GM12878 (cell line): ENCODE results near the gene C1orf210. TPM values are rescaled to one million over a fixed set of nuclear protein-coding genes. Genes with fewer than 3 reads are reported as not detected.

Experiments used
- ATAC-seq: fragments of 200-7000 bp; cut with Tn5 transposase; 3 replicates; pipeline ENCODE4 v1.9.1; 2020; ENCODE audit warnings: mild to moderate bottlenecking, moderate library complexity
- BruUV-seq: library from RNA; stranded (reverse); fragments of 400-500 nt; replicated peaks from 2 replicates; lab custom pipeline; 2021; lab: Mats Ljungman, UMichigan
- CTCF ChIA-PET: fragments of 300-600 bp; sonication (Branson Sonifier 250); formaldehyde crosslinking; extraction: SDS; loops from one replicate; lab custom pipeline; 2021; ENCODE audit warnings: inconsistent platforms; lab: Yijun Ruan, JAX
- POLR2A ChIA-PET: fragments of 350-600 bp; formaldehyde crosslinking; extraction: SDS; loops from one replicate; lab custom pipeline; 2021; ENCODE audit warnings: inconsistent platforms; lab: Charles Lee
- RAD21 ChIA-PET: fragments of 300-600 bp; sonication (Branson Sonifier 250); formaldehyde crosslinking; loops from one replicate; lab custom pipeline; 2023; ENCODE audit warnings: antibody characterized with exemption; ENCODE audit not compliant: unreplicated experiment; lab: Charles Lee
- SMC1A ChIA-PET: fragments of 300-600 bp; sonication (Branson Sonifier 250); formaldehyde crosslinking; loops from one replicate; lab custom pipeline; 2023; ENCODE audit not compliant: unreplicated experiment, uncharacterized antibody; lab: Charles Lee
- DNase-seq: peaks from one replicate; pipeline ENCODE4 v3.0.0-alpha.2; 2011; ENCODE audit warnings: low read depth, low spot score
- FAIRE-seq: peaks from 3 replicates; lab custom pipeline; 2011; peaks lifted over from hg19 to GRCh38; lab: Jason Lieb, UNC
- H2AFZ ChIP-seq: 2 replicates; pipeline ENCODE4 v1.6.0; 2011; ENCODE audit warnings: low read depth, low read length, control low read depth; ENCODE audit not compliant: control insufficient read depth
- H3K27ac ChIP-seq: 2 replicates; pipeline ENCODE4 v1.5.1; 2011; ENCODE audit warnings: control low read depth; ENCODE audit not compliant: control insufficient read depth, insufficient read depth
- H3K27me3 ChIP-seq, 2 experiments: replicated peaks in 1 of 2; 2 replicates each; pipeline versions ENCODE4 v1.6.0 to v1.6.1; 2011; ENCODE audit warnings: low read length in 1 of 2; ENCODE audit not compliant: control insufficient read depth in 2 of 2, insufficient read depth in 2 of 2
- H3K36me3 ChIP-seq, 2 experiments: 2 replicates each; pipeline ENCODE4 v1.5.1; 2011; ENCODE audit warnings: low read length in 1 of 2; ENCODE audit not compliant: control insufficient read depth in 2 of 2, insufficient read depth in 2 of 2
- H3K4me1 ChIP-seq: 2 replicates; pipeline ENCODE4 v1.6.1; 2011; ENCODE audit warnings: mild to moderate bottlenecking, low read length, moderate library complexity, mixed read lengths; ENCODE audit not compliant: control insufficient read depth, insufficient read depth
- H3K4me2 ChIP-seq: 2 replicates; pipeline ENCODE4 v1.6.0; 2011; ENCODE audit warnings: control low read depth; ENCODE audit not compliant: control insufficient read depth, insufficient read depth
- H3K4me3 ChIP-seq: fragments of 200-600 bp; sonication (generic); 2 replicates; pipeline ENCODE4 v1.5.1; 2016
- H3K79me2 ChIP-seq: 2 replicates; pipeline ENCODE4 v1.6.0; 2011; ENCODE audit warnings: low read length; ENCODE audit not compliant: control insufficient read depth, insufficient read depth
- H3K9ac ChIP-seq: 2 replicates; pipeline ENCODE4 v1.8.0; 2011; ENCODE audit warnings: low read length, control low read depth, mixed read lengths; ENCODE audit not compliant: control insufficient read depth, insufficient read depth
- H3K9me3 ChIP-seq: replicated peaks from 3 replicates; pipeline ENCODE4 v1.5.1; 2011; ENCODE audit warnings: mild to moderate bottlenecking, low read length; ENCODE audit not compliant: control insufficient read depth, insufficient read depth
- H4K20me1 ChIP-seq: 2 replicates; pipeline ENCODE4 v1.6.0; 2011; ENCODE audit not compliant: control insufficient read depth, insufficient read depth
- ATF7 ChIP-seq: fragments of 450-650 bp; IDR thresholded peaks from 2 replicates; pipeline ENCODE4 v1.6.1; 2016; ENCODE audit warnings: low read depth, mild to moderate bottlenecking
- CHD1 ChIP-seq: IDR thresholded peaks from 2 replicates; pipeline ENCODE4 v1.6.1; 2012; ENCODE audit warnings: low read depth, low read length, improper control_type of control experiment
- CHD4 ChIP-seq: fragments of 200-600 bp; sonication (generic); IDR thresholded peaks from 2 replicates; pipeline ENCODE4 v1.6.1; 2016; ENCODE audit warnings: mild to moderate bottlenecking
- EP300 ChIP-seq, 2 experiments: fragments of 150-350 bp in 1 of 2; IDR thresholded peaks; 2 replicates each; pipeline ENCODE4 v1.6.1; 2011 to 2012; ENCODE audit warnings: low read depth in 2 of 2, low read length in 2 of 2, borderline replicate concordance in 1 of 2, improper control_type of control experiment in 1 of 2, inconsistent platforms in 1 of 2; ENCODE audit not compliant: control insufficient read depth in 1 of 2
- ETV6 ChIP-seq, 2 experiments: fragments of 450-650 bp in 1 of 2; IDR thresholded peaks in 1 of 2; conservative IDR thresholded peaks in 1 of 2; 2 replicates each; pipeline ENCODE4 v1.6.1; 2014; ENCODE audit warnings: antibody characterized with exemption in 1 of 2, borderline replicate concordance in 1 of 2, low read depth in 1 of 2, mild to moderate bottlenecking in 1 of 2, moderate library complexity in 1 of 2
- NRF1 ChIP-seq: conservative IDR thresholded peaks from 2 replicates; pipeline ENCODE4 v1.6.1; 2011; ENCODE audit warnings: mild to moderate bottlenecking, low read depth, low read length, improper control_type of control experiment
- PML ChIP-seq: IDR thresholded peaks from 2 replicates; pipeline ENCODE4 v1.6.1; 2012; ENCODE audit warnings: low read length, inconsistent platforms
- RUNX3 ChIP-seq: IDR thresholded peaks from 2 replicates; pipeline ENCODE4 v1.6.1; 2012; ENCODE audit warnings: low read length, inconsistent platforms
- TARDBP ChIP-seq: IDR thresholded peaks from 2 replicates; pipeline ENCODE4 v1.6.1; 2016; ENCODE audit warnings: borderline replicate concordance
- ZNF274 ChIP-seq: IDR thresholded peaks from one replicate; pipeline ENCODE4 v1.8.0; 2011; ENCODE audit not compliant: insufficient read length, insufficient read depth
- WGBS: methylation state at CpG from one replicate; pipeline ENCODE4 v1.1.6; 2016; ENCODE audit warnings: low lambda C conversion rate; ENCODE audit not compliant: insufficient replicate concordance, insufficient coverage; ENCODE audit errors: missing lambda C conversion rate; 5-methylcytosine and 5-hydroxymethylcytosine counted together
- in situ Hi-C: fragments of 300-500 bp; cut with MboI; formaldehyde crosslinking; loops from 9 replicates; pipeline ENCODE4 v1.14.3; 2018; ENCODE audit warnings: mixed read lengths
- intact Hi-C: fragments of 100-400 bp; cut with micrococcal nuclease; formaldehyde crosslinking; loops from one replicate; pipeline ENCODE4 v1.14.2; 2022; ENCODE audit not compliant: unreplicated experiment
- polyA plus RNA-seq, 11 experiments: library from polyadenylated mRNA; depleted of rRNA in 4 of 11; unstranded in 6 of 11; stranded (reverse) in 5 of 11; fragments of >200 nt; fragmentation: Nextera tagmentation in 4 of 11; fragmentation: Illumina TruSeq in 1 of 11; extraction: Ambion mirVana in 4 of 11; extraction: Trizol in 1 of 11; gene quantifications; 1 replicate in 1 of 11; 2 replicates in 10 of 11; pipeline versions ENCODE4 v1.2.1 to v1.2.3, GENCODE V29; 2011 to 2016; ENCODE audit warnings: inconsistent platforms in 2 of 11, missing spikeins in 2 of 11, low read depth in 1 of 11
- total RNA-seq, 4 experiments: library from RNA; depleted of rRNA in 3 of 4; stranded (reverse); fragments of >200 nt in 3 of 4; fragmentation: Illumina TruSeq in 1 of 4; extraction: Trizol in 1 of 4; gene quantifications; 2 replicates each; pipeline versions ENCODE4 v1.2.1 to v1.2.3, GENCODE V29; 2013 to 2021
- TF ChIP-seq, protein P1 (sequence below): fragments of 450-650 bp; IDR thresholded peaks from 2 replicates; pipeline ENCODE4 v1.6.1; 2018; ENCODE audit warnings: mild to moderate bottlenecking, low read depth, moderate library complexity; ENCODE audit not compliant: partially characterized antibody
- TF ChIP-seq, protein P2 (sequence below): IDR thresholded peaks from 2 replicates; pipeline ENCODE4 v1.6.1; 2012; ENCODE audit warnings: low read depth, low read length, improper control_type of control experiment
- TF ChIP-seq, protein P3 (sequence below): fragments of 450-650 bp; formaldehyde crosslinking; IDR thresholded peaks from 2 replicates; pipeline ENCODE4 v1.4.0; 2020; ENCODE audit warnings: mild to moderate bottlenecking, moderate library complexity
- TF ChIP-seq, protein P4 (sequence below): fragments of 450-650 bp; IDR thresholded peaks from 2 replicates; pipeline ENCODE4 v1.6.1; 2017; ENCODE audit warnings: mild to moderate bottlenecking

Gene C1orf210
- total and polyA plus RNA-seq, 10 of the 15 experiments (the other 5 are each of a cell fraction or from before 2014, with no cell fraction given), result 0.07 TPM; not detected in 9

DNA sequence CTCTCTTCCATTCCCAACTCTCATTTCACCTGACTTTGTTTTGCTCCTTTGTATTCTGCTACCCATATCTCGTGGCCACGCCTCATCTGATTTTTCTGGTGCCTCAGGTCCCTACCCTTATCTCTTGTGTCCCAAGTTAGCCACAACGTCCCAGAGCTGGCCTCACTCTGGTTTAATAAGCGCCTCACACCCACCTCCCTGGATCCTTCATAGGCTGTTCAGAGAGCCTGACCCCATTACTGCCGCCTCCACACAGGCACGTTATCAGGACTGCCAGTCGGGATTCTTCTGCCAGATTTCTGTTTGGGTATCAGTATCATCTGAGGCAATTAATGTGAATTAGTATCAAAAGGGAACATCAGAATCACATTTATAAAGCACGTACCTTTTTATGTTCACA, 50.3 kb downstream of the C1orf210 start:
- Histone ChIP-seq H4K20me1 (no peaks in the 10 kb centered on the region), H2AFZ (no peak overlapping the region), H3K4me1 (peaks cover 19% of the 10 kb centered on the region), H3K4me3 (no peak overlapping the region), H3K9ac (no peak overlapping the region), H3K79me2 (no peaks in the 10 kb centered on the region), H3K4me2 (no peak overlapping the region), H3K36me3 (peaks cover 2 to 3% of the 10 kb centered on the region in 2 experiments; a peak in 2 of 4 replicates), H3K9me3 (no peaks in the 10 kb centered on the region), H3K27me3 (no peaks in the 10 kb centered on the region), H3K27ac (no peak overlapping the region)
- intact Hi-C loops, result loop anchor here (5.0 kb wide), 1 partner anchor 527 kb away; no protein-coding TSS in a partner anchor
- TF ChIP-seq, protein P1, sequence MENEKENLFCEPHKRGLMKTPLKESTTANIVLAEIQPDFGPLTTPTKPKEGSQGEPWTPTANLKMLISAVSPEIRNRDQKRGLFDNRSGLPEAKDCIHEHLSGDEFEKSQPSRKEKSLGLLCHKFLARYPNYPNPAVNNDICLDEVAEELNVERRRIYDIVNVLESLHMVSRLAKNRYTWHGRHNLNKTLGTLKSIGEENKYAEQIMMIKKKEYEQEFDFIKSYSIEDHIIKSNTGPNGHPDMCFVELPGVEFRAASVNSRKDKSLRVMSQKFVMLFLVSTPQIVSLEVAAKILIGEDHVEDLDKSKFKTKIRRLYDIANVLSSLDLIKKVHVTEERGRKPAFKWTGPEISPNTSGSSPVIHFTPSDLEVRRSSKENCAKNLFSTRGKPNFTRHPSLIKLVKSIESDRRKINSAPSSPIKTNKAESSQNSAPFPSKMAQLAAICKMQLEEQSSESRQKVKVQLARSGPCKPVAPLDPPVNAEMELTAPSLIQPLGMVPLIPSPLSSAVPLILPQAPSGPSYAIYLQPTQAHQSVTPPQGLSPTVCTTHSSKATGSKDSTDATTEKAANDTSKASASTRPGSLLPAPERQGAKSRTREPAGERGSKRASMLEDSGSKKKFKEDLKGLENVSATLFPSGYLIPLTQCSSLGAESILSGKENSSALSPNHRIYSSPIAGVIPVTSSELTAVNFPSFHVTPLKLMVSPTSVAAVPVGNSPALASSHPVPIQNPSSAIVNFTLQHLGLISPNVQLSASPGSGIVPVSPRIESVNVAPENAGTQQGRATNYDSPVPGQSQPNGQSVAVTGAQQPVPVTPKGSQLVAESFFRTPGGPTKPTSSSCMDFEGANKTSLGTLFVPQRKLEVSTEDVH, result no peak
- TF ChIP-seq ATF7 (no peak), TARDBP (no peak), CHD4 (no peak), PML (no peak), ETV6 (conservative IDR thresholded peaks at IDR 0.05 in 1 of 2, IDR thresholded peaks at IDR 0.05 in 1 of 2; ENCODE audit: borderline replicate concordance in 1 of 2, low read depth in 1 of 2) (no peak), CHD1 (no peak), NRF1 (no peak), EP300 (IDR thresholded peaks at IDR 0.05; ENCODE audit: borderline replicate concordance in 1 of 2, control insufficient read depth in 1 of 2, low read depth in 2 of 2, low read length in 2 of 2) (no peak), RUNX3 (no peak), ZNF274 (no peak)
- TF ChIP-seq, protein P2, sequence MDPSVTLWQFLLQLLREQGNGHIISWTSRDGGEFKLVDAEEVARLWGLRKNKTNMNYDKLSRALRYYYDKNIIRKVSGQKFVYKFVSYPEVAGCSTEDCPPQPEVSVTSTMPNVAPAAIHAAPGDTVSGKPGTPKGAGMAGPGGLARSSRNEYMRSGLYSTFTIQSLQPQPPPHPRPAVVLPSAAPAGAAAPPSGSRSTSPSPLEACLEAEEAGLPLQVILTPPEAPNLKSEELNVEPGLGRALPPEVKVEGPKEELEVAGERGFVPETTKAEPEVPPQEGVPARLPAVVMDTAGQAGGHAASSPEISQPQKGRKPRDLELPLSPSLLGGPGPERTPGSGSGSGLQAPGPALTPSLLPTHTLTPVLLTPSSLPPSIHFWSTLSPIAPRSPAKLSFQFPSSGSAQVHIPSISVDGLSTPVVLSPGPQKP, result no peak
- TF ChIP-seq, protein P3, sequence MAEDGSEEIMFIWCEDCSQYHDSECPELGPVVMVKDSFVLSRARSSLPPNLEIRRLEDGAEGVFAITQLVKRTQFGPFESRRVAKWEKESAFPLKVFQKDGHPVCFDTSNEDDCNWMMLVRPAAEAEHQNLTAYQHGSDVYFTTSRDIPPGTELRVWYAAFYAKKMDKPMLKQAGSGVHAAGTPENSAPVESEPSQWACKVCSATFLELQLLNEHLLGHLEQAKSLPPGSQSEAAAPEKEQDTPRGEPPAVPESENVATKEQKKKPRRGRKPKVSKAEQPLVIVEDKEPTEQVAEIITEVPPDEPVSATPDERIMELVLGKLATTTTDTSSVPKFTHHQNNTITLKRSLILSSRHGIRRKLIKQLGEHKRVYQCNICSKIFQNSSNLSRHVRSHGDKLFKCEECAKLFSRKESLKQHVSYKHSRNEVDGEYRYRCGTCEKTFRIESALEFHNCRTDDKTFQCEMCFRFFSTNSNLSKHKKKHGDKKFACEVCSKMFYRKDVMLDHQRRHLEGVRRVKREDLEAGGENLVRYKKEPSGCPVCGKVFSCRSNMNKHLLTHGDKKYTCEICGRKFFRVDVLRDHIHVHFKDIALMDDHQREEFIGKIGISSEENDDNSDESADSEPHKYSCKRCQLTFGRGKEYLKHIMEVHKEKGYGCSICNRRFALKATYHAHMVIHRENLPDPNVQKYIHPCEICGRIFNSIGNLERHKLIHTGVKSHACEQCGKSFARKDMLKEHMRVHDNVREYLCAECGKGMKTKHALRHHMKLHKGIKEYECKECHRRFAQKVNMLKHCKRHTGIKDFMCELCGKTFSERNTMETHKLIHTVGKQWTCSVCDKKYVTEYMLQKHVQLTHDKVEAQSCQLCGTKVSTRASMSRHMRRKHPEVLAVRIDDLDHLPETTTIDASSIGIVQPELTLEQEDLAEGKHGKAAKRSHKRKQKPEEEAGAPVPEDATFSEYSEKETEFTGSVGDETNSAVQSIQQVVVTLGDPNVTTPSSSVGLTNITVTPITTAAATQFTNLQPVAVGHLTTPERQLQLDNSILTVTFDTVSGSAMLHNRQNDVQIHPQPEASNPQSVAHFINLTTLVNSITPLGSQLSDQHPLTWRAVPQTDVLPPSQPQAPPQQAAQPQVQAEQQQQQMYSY, result no peak
- TF ChIP-seq, protein P4, sequence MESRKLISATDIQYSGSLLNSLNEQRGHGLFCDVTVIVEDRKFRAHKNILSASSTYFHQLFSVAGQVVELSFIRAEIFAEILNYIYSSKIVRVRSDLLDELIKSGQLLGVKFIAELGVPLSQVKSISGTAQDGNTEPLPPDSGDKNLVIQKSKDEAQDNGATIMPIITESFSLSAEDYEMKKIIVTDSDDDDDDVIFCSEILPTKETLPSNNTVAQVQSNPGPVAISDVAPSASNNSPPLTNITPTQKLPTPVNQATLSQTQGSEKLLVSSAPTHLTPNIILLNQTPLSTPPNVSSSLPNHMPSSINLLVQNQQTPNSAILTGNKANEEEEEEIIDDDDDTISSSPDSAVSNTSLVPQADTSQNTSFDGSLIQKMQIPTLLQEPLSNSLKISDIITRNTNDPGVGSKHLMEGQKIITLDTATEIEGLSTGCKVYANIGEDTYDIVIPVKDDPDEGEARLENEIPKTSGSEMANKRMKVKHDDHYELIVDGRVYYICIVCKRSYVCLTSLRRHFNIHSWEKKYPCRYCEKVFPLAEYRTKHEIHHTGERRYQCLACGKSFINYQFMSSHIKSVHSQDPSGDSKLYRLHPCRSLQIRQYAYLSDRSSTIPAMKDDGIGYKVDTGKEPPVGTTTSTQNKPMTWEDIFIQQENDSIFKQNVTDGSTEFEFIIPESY, result no peak
- 84% methylated on average over 8 of the region's 8 CpGs for WGBS
- in situ Hi-C loops, result no loop called here
- CTCF ChIA-PET, result interaction anchor here (0.6 to 1.0 kb wide), 2 partner anchors 178 to 267 kb away, joined by 3 read pairs; no protein-coding TSS in a partner anchor
- ATAC-seq (no peak), FAIRE-seq (no peak), DNase-seq (no peak)
- RAD21 ChIA-PET, result interaction anchor here (0.8 kb wide), 1 partner anchor 123 kb away, joined by 3 read pairs; no protein-coding TSS in a partner anchor
- BruUV-seq, result no TSS peak
- SMC1A ChIA-PET, result no interaction called here
- POLR2A ChIA-PET, result no interaction called here
